ENCODE measurements around the gene STK16. TPM values are rescaled to one million over a fixed set of nuclear protein-coding genes. Genes with fewer than 3 reads are reported as not detected.

STK16 gene
- 13.7 and 38.1 TPM in 2 replicates for total RNA-seq

GRCh38 chr2:219245148-219245898 is at the start of gene STK16, which contains the start of gene GLB1L:
Gene STK16, plus strand, starts transcription at chr2:219245479. Its CDS starts 521 bp downstream, at chr2:219246000.
Gene GLB1L, minus strand, starts transcription at chr2:219245444. Its CDS starts 1,871 bp downstream, at chr2:219243573.

GRCh38 chr2:219206328-219207133 is 38.7 kb upstream of the STK16 start, which contains the start of gene ZFAND2B:
Gene ZFAND2B, plus strand, starts transcription at chr2:219206782. Its CDS starts 206 bp downstream, at chr2:219206988.

GRCh38 chr2:219218732-219219701 is 26.3 kb upstream of the STK16 start, which contains the start of gene ABCB6:
Gene ABCB6, minus strand, starts transcription at chr2:219218958. Its CDS starts 285 bp downstream, at chr2:219218673.

GRCh38 chr2:219229305-219230058 is 15.8 kb upstream of the STK16 start, which contains the start of the genes ANKZF1 and ATG9A:
Gene ANKZF1, plus strand, starts transcription at chr2:219229806. Its CDS starts 452 bp downstream, at chr2:219230258.
Gene ATG9A, minus strand, starts transcription at chr2:219229636. Its CDS starts 1,612 bp downstream, at chr2:219228024.

GRCh38 chr2:219252900-219253752 is 7.8 kb downstream of the STK16 start, which contains the start of gene TUBA4B:
Gene TUBA4B, plus strand, starts transcription at chr2:219253243. Its CDS starts 165 bp downstream, at chr2:219253408.

GRCh38 chr2:219253753-219254589 is 8.7 kb downstream of the STK16 start, which contains the start of gene TUBA4A:
Gene TUBA4A, minus strand, starts transcription at chr2:219253918. Its CDS starts 60 bp downstream, at chr2:219253858.

GRCh38 chr2:219279151-219279915 is 34.1 kb downstream of the STK16 start, which contains the start of gene DNAJB2:
Gene DNAJB2, plus strand, starts transcription at chr2:219279366. Its CDS starts 468 bp downstream, at chr2:219279834.

Other genes starting within 250 kb of the STK16 start
- gene CFAP65, start 204.0 kb upstream of the STK16 start, total RNA-seq: not detected in 2 replicates
- not detected in 2 replicates for gene IHH, start 184.6 kb upstream of the STK16 start, total RNA-seq
- 7.3 and 12.3 TPM in 2 replicates for gene NHEJ1, start 84.7 kb upstream of the STK16 start, total RNA-seq
- 0.11 and 0.39 TPM in 2 replicates for gene SLC23A3, start 75.5 kb upstream of the STK16 start, total RNA-seq
- gene CNPPD1, start 68.6 kb upstream of the STK16 start, total RNA-seq: 40.1 and 43.7 TPM in 2 replicates
- gene RETREG2, start 67.2 kb upstream of the STK16 start, total RNA-seq: 44.2 and 46.0 TPM in 2 replicates
- 38.2 and 42.1 TPM in 2 replicates for gene ZFAND2B, start 38.7 kb upstream of the STK16 start, total RNA-seq
- gene ABCB6, start 26.5 kb upstream of the STK16 start, total RNA-seq: 9.5 and 15.1 TPM in 2 replicates
- gene ATG9A, start 15.8 kb upstream of the STK16 start, total RNA-seq: 36.9 and 40.2 TPM in 2 replicates
- 23.5 and 27.4 TPM in 2 replicates for gene ANKZF1, start 15.7 kb upstream of the STK16 start, total RNA-seq
- 8.0 and 10.2 TPM in 2 replicates for gene GLB1L, start within 50 bp of the STK16 start, total RNA-seq
- not detected in 2 replicates for gene TUBA4B, start 7.8 kb downstream of the STK16 start, total RNA-seq
- gene TUBA4A, start 8.4 kb downstream of the STK16 start, total RNA-seq: 253 and 330 TPM in 2 replicates
- 21.4 and 25.8 TPM in 2 replicates for gene DNAJB2, start 33.9 kb downstream of the STK16 start, total RNA-seq
- gene PTPRN, start 63.9 kb downstream of the STK16 start, total RNA-seq: 0.08 TPM in 1 of 2 replicates, not detected in the other
- gene RESP18, start 87.3 kb downstream of the STK16 start, total RNA-seq: not detected in 2 replicates
- 46.6 and 51.1 TPM in 2 replicates for gene DNPEP, start 142.4 kb downstream of the STK16 start, total RNA-seq
- not detected in 2 replicates for gene DES, start 172.9 kb downstream of the STK16 start, total RNA-seq
- 13.8 and 30.5 TPM in 2 replicates for gene SPEG, start 189.4 kb downstream of the STK16 start, total RNA-seq